Immature natural killer cell (primary cell): Measurements from ENCODE around the gene GYS2. TPM values are rescaled to one million over a fixed set of nuclear protein-coding genes. Genes with fewer than 3 reads are reported as not detected.
"Not testable (repeated sequence)": the region's sequence is repeated elsewhere in the genome, so short reads cannot be mapped to it uniquely, and the experiment has no call there.

Experiments
- DNase-seq, 3 donors: peaks; one replicate each; pipeline ENCODE4 v3.0.0; 2022; ENCODE audit warnings: mixed read lengths in 1 of 3
- H3K27ac Mint-ChIP-seq, 6 donors: one replicate each; pipeline ENCODE4 v1.8.0; 2020; ENCODE audit warnings: mixed read lengths in 6 of 6, mild to moderate bottlenecking in 5 of 6, inconsistent platforms in 4 of 6, moderate library complexity in 3 of 6
- H3K27me3 Mint-ChIP-seq, 3 donors: one replicate each; pipeline ENCODE4 v1.8.0; 2020 to 2021; ENCODE audit warnings: low read depth in 3 of 3, mild to moderate bottlenecking in 3 of 3, mixed read lengths in 3 of 3, moderate library complexity in 3 of 3, inconsistent platforms in 1 of 3
- H3K36me3 Mint-ChIP-seq, 3 donors: one replicate each; pipeline ENCODE4 v1.8.0; 2020; ENCODE audit warnings: mixed read lengths in 3 of 3, inconsistent platforms in 2 of 3, mild to moderate bottlenecking in 2 of 3
- H3K4me1 Mint-ChIP-seq, 2 donors: one replicate each; pipeline ENCODE4 v1.8.0; 2020; ENCODE audit warnings: inconsistent platforms in 2 of 2, mild to moderate bottlenecking in 2 of 2, mixed read lengths in 2 of 2, moderate library complexity in 1 of 2
- H3K4me3 Mint-ChIP-seq, 5 donors: one replicate each; pipeline ENCODE4 v1.8.0; 2020; ENCODE audit warnings: mild to moderate bottlenecking in 5 of 5, mixed read lengths in 5 of 5, inconsistent platforms in 3 of 5, moderate library complexity in 3 of 5
- H3K9me3 Mint-ChIP-seq, 6 donors: one replicate each; pipeline ENCODE4 v1.8.0; 2020; ENCODE audit warnings: mild to moderate bottlenecking in 6 of 6, mixed read lengths in 6 of 6, inconsistent platforms in 4 of 6, moderate library complexity in 3 of 6
- polyA plus RNA-seq, 3 donors: library from polyadenylated mRNA; unstranded; fragments of 300-500 nt; fragmentation: Illumina TruSeq; gene quantifications; one replicate each; pipeline ENCODE4 v1.2.3, GENCODE V29; 2021

GYS2 gene
- polyA plus RNA-seq, 3 donors from 2014 or later = not detected

GRCh38 chr12:21585485-21585884, 19.2 kb downstream of the GYS2 start:
- H3K27ac Mint-ChIP-seq = no peak overlapping the region
- H3K36me3 Mint-ChIP-seq = no peaks in the 10 kb centered on the region
- H3K4me3 Mint-ChIP-seq = no peak overlapping the region
- H3K9me3 Mint-ChIP-seq = peaks cover 0 to 4% (median 1%) of the 10 kb centered on the region in 6 donors
- DNase-seq = no peak
- H3K4me1 Mint-ChIP-seq = no peaks in the 10 kb centered on the region
- H3K27me3 Mint-ChIP-seq = peaks cover 0 to 9% (median 2%) of the 10 kb centered on the region in 3 donors

DNA sequence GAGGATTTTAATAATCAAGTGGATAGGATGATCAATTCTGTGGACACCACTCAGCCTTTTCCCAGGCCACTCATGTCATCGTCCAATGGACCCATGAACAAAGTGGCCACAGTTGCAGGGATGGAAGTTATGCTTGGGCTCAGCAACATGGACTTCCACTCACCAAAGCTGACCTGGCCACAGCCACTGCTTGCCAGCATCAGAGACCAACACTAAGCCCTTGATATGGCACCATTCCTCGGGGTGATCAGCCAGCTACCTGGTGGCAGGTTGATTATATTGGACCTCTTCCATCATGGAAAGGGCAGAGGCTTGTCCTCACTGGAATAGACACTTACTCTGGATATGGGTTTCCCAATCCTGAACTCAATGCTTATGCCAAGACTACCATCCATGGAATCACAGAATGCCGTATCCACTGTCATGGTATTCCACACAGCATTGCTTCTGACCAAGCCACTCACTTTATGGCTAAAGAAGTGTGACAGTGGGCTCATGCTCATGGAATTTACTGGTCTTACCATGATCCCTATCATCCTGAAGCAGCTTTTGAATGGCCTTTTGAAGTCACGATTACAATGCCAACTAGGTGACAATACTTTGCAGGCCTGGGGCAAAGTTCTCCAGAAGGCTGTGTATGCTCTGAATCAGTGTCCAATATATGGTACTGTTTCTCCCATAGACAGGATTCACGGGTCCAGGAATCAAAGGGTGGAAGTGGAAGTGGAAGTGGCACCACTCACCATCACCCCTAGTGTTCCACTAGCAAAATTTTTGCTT, 20.1 kb downstream of the GYS2 start:
- not testable (repeated sequence) for H3K9me3 Mint-ChIP-seq, DNase-seq, H3K4me1 Mint-ChIP-seq, H3K27ac Mint-ChIP-seq, H3K4me3 Mint-ChIP-seq, H3K36me3 Mint-ChIP-seq
- H3K27me3 Mint-ChIP-seq = peaks cover 0 to 10% (median 2%) of the 10 kb centered on the region in 3 donors

- Mint-ChIP-seq H3K4me1 (no peaks in the 10 kb centered on the region), H3K27ac (no peak overlapping the region), H3K9me3 (peaks cover 0 to 4% (median 0%) of the 10 kb centered on the region in 6 donors), H3K27me3 (peaks cover 0 to 10% (median 3%) of the 10 kb centered on the region in 3 donors), H3K36me3 (no peaks in the 10 kb centered on the region), H3K4me3 (no peak overlapping the region)
- DNase-seq = no peak
Observed at GRCh38 chr12:21583587-21583986, 21.1 kb downstream of the GYS2 start.

DNA sequence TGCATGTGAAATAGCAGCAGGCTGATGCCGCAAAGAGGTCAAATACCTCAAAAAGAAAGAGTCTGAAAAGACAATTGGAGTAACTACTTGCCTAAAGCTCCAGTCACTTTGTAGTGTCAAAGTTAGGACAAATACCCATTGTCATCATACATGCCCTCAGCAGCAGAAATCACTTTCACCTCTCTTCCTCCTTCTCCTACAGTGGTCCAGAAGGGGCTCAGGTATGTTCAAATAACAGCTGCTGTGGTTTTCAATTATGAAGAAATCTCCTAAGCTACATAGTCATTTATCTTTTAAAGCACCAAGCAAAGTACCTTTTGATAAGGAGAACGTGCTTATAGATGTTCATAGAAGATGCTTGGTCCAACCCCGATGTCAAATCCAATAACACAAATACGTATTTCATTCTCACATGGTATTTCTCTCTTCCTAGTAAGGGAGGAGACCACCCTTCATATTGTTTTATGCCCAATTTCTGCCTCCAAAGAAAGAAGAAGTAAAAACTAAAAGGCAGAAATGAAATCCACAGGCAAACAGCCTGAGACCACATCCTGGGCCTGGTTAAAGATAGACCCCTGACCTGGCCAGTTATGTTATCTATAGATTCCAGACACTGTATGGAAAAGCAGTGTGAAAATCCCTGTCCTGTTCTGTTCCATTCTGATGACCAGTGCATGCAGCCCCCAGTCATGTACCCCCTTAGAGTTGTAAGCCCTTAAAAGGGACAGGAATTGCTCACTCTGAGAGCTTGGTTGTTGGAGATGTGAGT, 23.7 kb downstream of the GYS2 start:
- Mint-ChIP-seq H3K9me3 (no peaks in the 10 kb centered on the region), H3K4me3 (no peak overlapping the region), H3K27ac (no peak overlapping the region)

DNA sequence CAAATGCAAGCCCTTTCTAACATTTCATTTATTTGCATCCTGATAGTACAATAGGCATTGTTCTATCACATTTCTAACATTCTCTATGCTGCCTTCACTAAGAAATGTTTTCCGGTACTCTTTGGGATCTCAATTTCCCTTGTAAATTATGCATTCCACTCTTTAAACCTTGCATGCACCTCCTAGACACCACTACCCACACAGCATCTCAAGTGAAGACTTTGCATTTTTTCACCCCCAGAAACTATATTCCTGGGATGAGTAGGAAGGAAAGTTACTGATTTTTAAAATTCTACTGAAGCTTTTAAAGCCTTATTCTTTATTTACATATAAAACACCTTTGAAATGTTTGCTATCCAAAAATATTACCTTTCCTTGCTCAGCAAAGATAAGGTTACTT, 27.1 kb downstream of the GYS2 start:
- Mint-ChIP-seq H3K9me3 (no peaks in the 10 kb centered on the region), H3K27me3 (peaks cover 1 to 8% (median 2%) of the 10 kb centered on the region in 3 donors), H3K4me3 (no peak overlapping the region), H3K36me3 (no peaks in the 10 kb centered on the region), H3K27ac (no peak overlapping the region), H3K4me1 (no peaks in the 10 kb centered on the region)
- no peak for DNase-seq

More for the DNA sequence above, 23.7 kb downstream of the GYS2 start:
- no peaks in the 10 kb centered on the region for H3K36me3 Mint-ChIP-seq
- H3K4me1 Mint-ChIP-seq = no peaks in the 10 kb centered on the region
- H3K27me3 Mint-ChIP-seq = peaks cover 1 to 14% (median 2%) of the 10 kb centered on the region in 3 donors
- DNase-seq = no peak

DNA sequence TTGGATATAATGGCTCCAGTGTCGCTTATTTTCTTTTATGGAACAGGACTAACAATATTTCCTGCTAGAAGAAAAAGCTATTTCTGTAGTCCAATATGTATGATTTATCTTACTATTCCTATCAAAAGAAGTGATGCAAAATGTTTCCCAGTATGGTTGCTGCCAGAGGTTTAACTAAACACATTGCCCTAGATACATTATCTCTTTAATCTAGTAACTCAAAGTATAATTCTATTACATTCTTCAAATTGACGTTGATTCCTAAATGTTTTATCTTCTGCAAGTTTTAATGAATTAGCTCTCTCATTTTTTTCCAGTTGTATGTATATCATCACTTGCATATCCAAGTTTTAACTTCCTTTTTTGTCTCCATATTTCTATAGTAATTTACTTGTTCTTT, 28.2 kb downstream of the GYS2 start:
- Mint-ChIP-seq H3K4me3 (no peak overlapping the region), H3K36me3 (no peaks in the 10 kb centered on the region), H3K27me3 (peaks cover 1 to 8% (median 2%) of the 10 kb centered on the region in 3 donors), H3K4me1 (no peaks in the 10 kb centered on the region), H3K27ac (no peak overlapping the region), H3K9me3 (no peaks in the 10 kb centered on the region)
- no peak for DNase-seq

DNA sequence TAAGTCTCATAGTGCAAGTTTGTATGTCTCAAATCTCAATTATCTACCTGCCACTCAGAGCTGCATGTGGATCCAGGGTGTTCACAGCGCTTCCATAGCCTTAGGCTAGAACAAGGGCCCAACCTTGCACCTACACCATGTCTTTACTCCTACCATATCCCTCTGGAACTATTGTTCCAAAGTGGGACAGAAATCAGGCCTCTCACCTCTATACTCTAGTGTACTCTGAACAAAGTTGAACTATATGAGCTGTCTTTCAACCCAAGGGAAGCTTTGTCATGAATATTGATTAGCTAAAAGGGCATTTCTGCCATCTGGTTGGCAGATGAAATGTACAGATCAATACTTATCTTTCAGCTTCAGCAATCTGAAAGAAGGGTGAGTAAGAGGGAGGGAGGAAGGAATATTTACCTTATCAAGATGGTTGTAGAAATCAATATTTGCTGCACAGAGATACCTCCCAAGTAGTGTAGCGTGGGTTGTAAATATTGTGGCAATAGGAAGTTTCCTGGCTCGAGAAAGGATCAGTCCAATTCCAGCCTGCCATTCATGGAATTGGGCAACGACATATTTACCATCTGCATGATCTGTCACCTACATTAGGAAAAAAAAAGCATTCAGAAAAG, 30.8 kb downstream of the GYS2 start:
- H3K27ac Mint-ChIP-seq = no peak overlapping the region
- no peaks in the 10 kb centered on the region for H3K36me3 Mint-ChIP-seq
- no peaks in the 10 kb centered on the region for H3K9me3 Mint-ChIP-seq
- H3K27me3 Mint-ChIP-seq = peaks cover 0 to 4% (median 4%) of the 10 kb centered on the region in 3 donors
- H3K4me1 Mint-ChIP-seq = no peaks in the 10 kb centered on the region
- no peak for DNase-seq
- H3K4me3 Mint-ChIP-seq = no peak overlapping the region

DNA sequence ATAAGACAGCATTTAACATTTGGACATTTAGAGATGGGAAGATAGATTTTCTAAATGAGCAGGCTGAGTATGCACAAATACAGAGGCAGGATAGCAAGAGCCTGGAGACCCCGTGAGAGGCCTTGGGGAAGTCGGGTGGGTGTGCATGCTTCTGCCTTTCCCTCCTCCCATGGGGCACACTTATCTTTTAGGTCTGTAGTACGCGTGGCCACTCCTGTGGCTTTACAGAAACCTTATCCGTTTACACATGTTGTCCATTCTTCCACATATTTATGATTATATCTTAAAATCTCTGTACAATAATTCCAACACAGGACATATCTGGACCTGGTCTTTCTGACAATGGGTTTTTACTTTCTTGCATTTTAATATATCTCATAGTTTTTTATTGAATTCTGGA, 33.6 kb downstream of the GYS2 start:
- Mint-ChIP-seq H3K27ac (no peak overlapping the region), H3K9me3 (no peaks in the 10 kb centered on the region), H3K27me3 (peaks cover 0 to 10% (median 1%) of the 10 kb centered on the region in 3 donors), H3K36me3 (no peaks in the 10 kb centered on the region), H3K4me3 (no peak overlapping the region), H3K4me1 (no peaks in the 10 kb centered on the region)
- DNase-seq = no peak

- no peak for DNase-seq
- Mint-ChIP-seq H3K27me3 (peaks cover 1 to 10% (median 2%) of the 10 kb centered on the region in 3 donors), H3K36me3 (no peaks in the 10 kb centered on the region), H3K9me3 (peaks cover 0 to 1% (median 0%) of the 10 kb centered on the region in 6 donors), H3K4me1 (no peaks in the 10 kb centered on the region), H3K27ac (no peak overlapping the region), H3K4me3 (no peak overlapping the region)
Observed at GRCh38 chr12:21568115-21568514, 36.5 kb downstream of the GYS2 start.

DNA sequence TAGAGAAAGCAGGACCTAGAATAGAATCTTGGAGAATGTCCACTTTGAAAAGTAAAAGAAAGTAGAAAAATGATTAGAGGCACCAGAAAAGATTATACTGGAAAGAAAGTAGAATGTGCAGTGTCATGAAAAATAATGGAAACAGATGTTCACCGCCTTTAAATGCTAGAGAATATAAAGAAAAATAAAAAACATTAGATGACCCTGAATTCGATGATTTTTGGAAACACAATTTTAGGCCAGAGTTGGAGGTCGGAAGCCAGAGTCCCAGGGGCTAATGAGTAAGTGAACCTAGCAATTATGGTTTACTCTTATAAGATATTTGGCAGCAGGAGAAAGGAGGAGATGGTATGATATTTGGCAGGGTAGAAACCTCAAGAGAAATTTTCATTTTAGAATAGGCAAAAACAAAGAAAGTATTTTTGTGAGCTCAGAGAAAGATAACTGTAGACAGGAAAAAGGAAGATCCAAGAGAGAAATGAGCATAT, 37.7 kb downstream of the GYS2 start:
- H3K4me1 Mint-ChIP-seq = no peaks in the 10 kb centered on the region
- H3K27ac Mint-ChIP-seq = no peak overlapping the region
- H3K27me3 Mint-ChIP-seq = peaks cover 1 to 10% (median 2%) of the 10 kb centered on the region in 3 donors
- H3K9me3 Mint-ChIP-seq = peaks cover 0 to 1% (median 0%) of the 10 kb centered on the region in 6 donors
- DNase-seq = no peak
- no peaks in the 10 kb centered on the region for H3K36me3 Mint-ChIP-seq
- H3K4me3 Mint-ChIP-seq = no peak overlapping the region

GRCh38 chr12:21566223-21566906, 38.3 kb downstream of the GYS2 start:
- no peak overlapping the region for H3K4me3 Mint-ChIP-seq
- peaks cover 0 to 1% (median 0%) of the 10 kb centered on the region in 6 donors for H3K9me3 Mint-ChIP-seq
- peaks cover 1 to 10% (median 2%) of the 10 kb centered on the region in 3 donors for H3K27me3 Mint-ChIP-seq
- no peaks in the 10 kb centered on the region for H3K4me1 Mint-ChIP-seq
- no peak overlapping the region for H3K27ac Mint-ChIP-seq
- no peak for DNase-seq
- H3K36me3 Mint-ChIP-seq = no peaks in the 10 kb centered on the region

- H3K4me3 Mint-ChIP-seq = no peak overlapping the region
- H3K36me3 Mint-ChIP-seq = no peaks in the 10 kb centered on the region
- no peak for DNase-seq
- H3K27ac Mint-ChIP-seq = no peak overlapping the region
- peaks cover 0 to 1% (median 0%) of the 10 kb centered on the region in 6 donors for H3K9me3 Mint-ChIP-seq
- peaks cover 0 to 8% (median 2%) of the 10 kb centered on the region in 3 donors for H3K27me3 Mint-ChIP-seq
- H3K4me1 Mint-ChIP-seq = no peaks in the 10 kb centered on the region
Observed at GRCh38 chr12:21562859-21563258, 41.8 kb downstream of the GYS2 start.

GRCh38 chr12:21561158-21561557, 43.5 kb downstream of the GYS2 start:
- Mint-ChIP-seq H3K9me3 (peaks cover 0 to 1% (median 0%) of the 10 kb centered on the region in 6 donors), H3K27ac (no peak overlapping the region), H3K36me3 (no peaks in the 10 kb centered on the region), H3K4me3 (no peak overlapping the region), H3K27me3 (peaks cover 0 to 2% (median 0%) of the 10 kb centered on the region in 3 donors), H3K4me1 (no peaks in the 10 kb centered on the region)
- no peak for DNase-seq
